Measurements from ENCODE around the gene SUGP2.

Gene SUGP2

GRCh38 chr19:18948976-18949356, 84.4 kb downstream of the SUGP2 start:
- no peak for DNase-seq

- DNase-seq = no peak
Observed at GRCh38 chr19:18948075-18948975, 85.0 kb downstream of the SUGP2 start.

GRCh38 chr19:18946918-18947317, 86.4 kb downstream of the SUGP2 start:
- no peak for DNase-seq

- DNase-seq = no peak
Observed at GRCh38 chr19:18946335-18946734, 87.0 kb downstream of the SUGP2 start.

- no peak for DNase-seq
Observed at GRCh38 chr19:18945297-18945696, 88.0 kb downstream of the SUGP2 start.

GRCh38 chr19:18943465-18943864, 89.9 kb downstream of the SUGP2 start:
- DNase-seq = no peak

GRCh38 chr19:18942692-18943091, 90.6 kb downstream of the SUGP2 start:
- no peak for DNase-seq

- DNase-seq = no peak
Observed at GRCh38 chr19:18941628-18942354, 91.5 kb downstream of the SUGP2 start.

Data from activated CD4-positive, alpha-beta T cell treated with anti-CD3 and anti-CD28 coated beads, Interleukin-2, amount 50 U/mL, for 48 hours (primary cell).